ENCODE data around the gene TERF2IP.
A peak's percentile ranks its signal among the peaks of the same experiment; 100 is the strongest.

Gene TERF2IP

GRCh38 chr16:75624921-75625334, 22.6 kb upstream of the TERF2IP start (continued):
- TF ChIP-seq ZSCAN18 (tag by site-specific recombination; IDR thresholded peaks at IDR 0.05) (0 out of 2 replicates have a peak, but pooled peaks have one; percentile 7), PATZ1 (tag by site-specific recombination; IDR thresholded peaks at IDR 0.05) (0 out of 2 replicates have a peak, but pooled peaks have one; percentile 38), ZNF580 (tag by site-specific recombination; IDR thresholded peaks at IDR 0.05) (peak; percentile 62; the same call in 1 of the 2 replicates), ATF2 (tag by site-specific recombination; IDR thresholded peaks at IDR 0.05; ENCODE audit: low read depth) (no peak), ZNF660 (tag by site-specific recombination; IDR thresholded peaks at IDR 0.05) (0 out of 2 replicates have a peak, but pooled peaks have one; percentile 23), KLF8 (tag by site-specific recombination; IDR thresholded peaks at IDR 0.05) (peak; percentile 70), ZNF843 (tag by site-specific recombination; IDR thresholded peaks at IDR 0.05) (peak; percentile 69; the same call in 1 of the 2 replicates), ZNF558 (tag by site-specific recombination; IDR thresholded peaks at IDR 0.05) (no peak), GFI1B (tag by site-specific recombination; IDR thresholded peaks at IDR 0.05) (peak; percentile 86), ZNF324 (tag by site-specific recombination; IDR thresholded peaks at IDR 0.05) (0 out of 2 replicates have a peak, but pooled peaks have one; percentile 36), ZNF146 (tag by site-specific recombination; IDR thresholded peaks at IDR 0.05) (peak; percentile 5; the same call in 1 of the 2 replicates), ZNF280C (tag by site-specific recombination; IDR thresholded peaks at IDR 0.05) (no peak), ZNF629 (tag by site-specific recombination; IDR thresholded peaks at IDR 0.05) (peak; percentile 84), ZNF112 (tag by site-specific recombination; IDR thresholded peaks at IDR 0.05) (no peak), ZNF366 (tag by site-specific recombination; conservative IDR thresholded peaks at IDR 0.05) (peak; percentile 83), ZNF398 (tag by site-specific recombination; IDR thresholded peaks at IDR 0.05) (peak; percentile 76), TCF7L2 (IDR thresholded peaks at IDR 0.05; ENCODE audit: borderline replicate concordance, low read depth, low read length) (0 out of 2 replicates have a peak, but pooled peaks have one; percentile 29), ZSCAN23 (tag by site-specific recombination; IDR thresholded peaks at IDR 0.05) (0 out of 2 replicates have a peak, but pooled peaks have one; percentile 63), ZNF639 (tag by site-specific recombination; IDR thresholded peaks at IDR 0.05) (peak; percentile 73), ZEB2 (tag by site-specific recombination; IDR thresholded peaks at IDR 0.05) (peak; percentile 90), ZNF16 (tag by site-specific recombination; IDR thresholded peaks at IDR 0.05; ENCODE audit: low read depth) (no peak)

Measured in HEK293 (cell line).